HepG2 (cell line): ENCODE results near the gene ANTXR1. TPM values are rescaled to one million over a fixed set of nuclear protein-coding genes. Genes with fewer than 3 reads are reported as not detected.

Experiments
- ATAC-seq: fragments of 200-7000 bp; cut with Tn5 transposase; 3 replicates; pipeline ENCODE4 v1.9.1; 2020; ENCODE audit warnings: mild to moderate bottlenecking, moderate library complexity
- BruUV-seq: library from RNA; stranded (reverse); fragments of 400-500 nt; replicated peaks from 2 replicates; lab custom pipeline; 2021; lab: Mats Ljungman, UMichigan
- CTCF ChIA-PET: fragments of 300-600 bp; formaldehyde crosslinking; extraction: SDS; loops from one replicate; lab custom pipeline; 2021; ENCODE audit warnings: low total read pairs, inconsistent platforms, low intra/inter-chr PET ratio; lab: Yijun Ruan, JAX
- POLR2A ChIA-PET: fragments of 350-600 bp; sonication (Branson Sonifier 250); formaldehyde crosslinking; loops from one replicate; lab custom pipeline; 2020; ENCODE audit warnings: antibody characterized with exemption, inconsistent platforms; lab: Yijun Ruan, JAX
- DNase-seq: peaks from one replicate; pipeline ENCODE4 v3.0.0-alpha.2; 2015; ENCODE audit warnings: low spot score
- FAIRE-seq: peaks from 3 replicates; lab custom pipeline; 2011; peaks lifted over from hg19 to GRCh38; lab: Jason Lieb, UNC
- H2AFZ ChIP-seq: one replicate; pipeline ENCODE4 v1.6.1; 2011; ENCODE audit warnings: low read length, inconsistent platforms
- H3K27ac ChIP-seq: fragments of 300-600 bp; 3 replicates; pipeline ENCODE4 v1.8.0; 2011; ENCODE audit warnings: mixed run types, mild to moderate bottlenecking, mixed read lengths, low read length, inconsistent platforms; ENCODE audit not compliant: insufficient read depth; ENCODE audit errors: extremely low read length
- H3K27me3 ChIP-seq, 2 experiments: fragments of 200-600 bp in 1 of 2; 2 replicates in 1 of 2; 3 replicates in 1 of 2; pipeline versions ENCODE4 v1.6.0 to v1.8.0; 2011; ENCODE audit warnings: low read length in 2 of 2, mild to moderate bottlenecking in 2 of 2, moderate library complexity in 2 of 2, inconsistent platforms in 1 of 2; ENCODE audit not compliant: insufficient read depth in 2 of 2, control insufficient read depth in 1 of 2
- H3K36me3 ChIP-seq, 2 experiments: fragments of 200-600 bp in 1 of 2; replicated peaks in 1 of 2; 2 replicates in 1 of 2; 3 replicates in 1 of 2; pipeline versions ENCODE4 v1.5.1 to v1.8.0; 2011; ENCODE audit warnings: low read length in 2 of 2, inconsistent platforms in 1 of 2; ENCODE audit not compliant: insufficient read depth in 2 of 2, control insufficient read depth in 1 of 2
- H3K4me1 ChIP-seq: 2 replicates; pipeline ENCODE4 v1.5.1; 2012; ENCODE audit warnings: low read length, inconsistent platforms; ENCODE audit not compliant: insufficient read depth
- H3K4me2 ChIP-seq: 2 replicates; pipeline ENCODE4 v1.6.0; 2011; ENCODE audit warnings: low read depth, low read length, inconsistent platforms
- H3K4me3 ChIP-seq, 3 experiments: fragments of 200-600 bp in 1 of 3; sonication (generic), shearing (Covaris generic) in 1 of 3; replicated peaks in 1 of 3; 2 replicates each; pipeline ENCODE4 v1.5.1; 2011 to 2016; ENCODE audit warnings: low read length in 3 of 3, inconsistent platforms in 2 of 3, low read depth in 2 of 3, mild to moderate bottlenecking in 2 of 3, control low read depth in 1 of 3, mixed read lengths in 1 of 3; ENCODE audit not compliant: insufficient read depth in 1 of 3
- H3K79me2 ChIP-seq: one replicate; pipeline ENCODE4 v1.6.1; 2011; ENCODE audit warnings: low read length, inconsistent platforms; ENCODE audit not compliant: insufficient read depth
- H3K9ac ChIP-seq: 2 replicates; pipeline ENCODE4 v1.6.0; 2011; ENCODE audit warnings: mild to moderate bottlenecking, low read depth, low read length, inconsistent platforms; ENCODE audit not compliant: insufficient read depth
- H3K9me3 ChIP-seq: 2 replicates; pipeline ENCODE4 v1.5.1; 2012; ENCODE audit warnings: mild to moderate bottlenecking, low read length
- H4K20me1 ChIP-seq: 2 replicates; pipeline ENCODE4 v1.6.0; 2011; ENCODE audit warnings: inconsistent platforms, mild to moderate bottlenecking, low read length, moderate library complexity; ENCODE audit not compliant: insufficient read depth
- MAFK ChIP-seq, 2 experiments: IDR thresholded peaks in 1 of 2; conservative IDR thresholded peaks in 1 of 2; 2 replicates each; pipeline ENCODE4 v1.6.1; 2011; ENCODE audit warnings: improper control_type of control experiment in 2 of 2, low read length in 2 of 2
- MTF1 ChIP-seq: sonication (generic); formaldehyde crosslinking; IDR thresholded peaks from 2 replicates; pipeline ENCODE4 v1.5.0; 2020; ENCODE audit warnings: missing genetic modification reagents
- NR0B2 ChIP-seq: sonication (generic); formaldehyde crosslinking; IDR thresholded peaks from 2 replicates; pipeline ENCODE4 v1.4.0; 2020; ENCODE audit warnings: mild to moderate bottlenecking, missing genetic modification reagents
- ZNF138 ChIP-seq: sonication (generic); formaldehyde crosslinking; IDR thresholded peaks from 2 replicates; pipeline ENCODE4 v1.5.0; 2020; ENCODE audit warnings: mild to moderate bottlenecking, low read depth, missing genetic modification reagents
- WGBS: methylation state at CpG from one replicate; pipeline ENCODE4 v1.1.6; 2017; ENCODE audit warnings: low lambda C conversion rate; 5-methylcytosine and 5-hydroxymethylcytosine counted together
- in situ Hi-C: cut with HindIII; loops from 2 replicates; pipeline ENCODE4 v1.10.0; 2017; ENCODE audit warnings: low pct_unique_long_range_greater_than_20kb; ENCODE audit not compliant: extremely low pct_ligation_motif_present
- intact Hi-C: fragments of 100-400 bp; cut with micrococcal nuclease; formaldehyde crosslinking; loops from one replicate; pipeline ENCODE4 v1.10.0; 2022; ENCODE audit not compliant: unreplicated experiment
- polyA plus RNA-seq, 8 experiments: library from polyadenylated mRNA; depleted of rRNA in 3 of 8; stranded (reverse) in 7 of 8; unstranded in 1 of 8; fragments of >200 nt; fragmentation: Illumina TruSeq in 4 of 8; extraction: Trizol in 4 of 8; gene quantifications; 2 replicates each; pipeline versions ENCODE4 v1.2.1 to v1.2.3, GENCODE V29; 2011 to 2016; ENCODE audit warnings: low read depth in 4 of 8, missing spikeins in 1 of 8, mixed read lengths in 1 of 8; ENCODE audit not compliant: insufficient read depth in 1 of 8
- total RNA-seq, 5 experiments: library from RNA; depleted of rRNA; stranded (reverse); fragments of >200 nt; fragmentation: Illumina TruSeq; extraction: Trizol; gene quantifications; 2 replicates each; pipeline ENCODE4 v1.2.3, GENCODE V29; 2016; ENCODE audit warnings: low read depth in 1 of 5
- TF ChIP-seq, protein P1 (sequence below): sonication (generic); formaldehyde crosslinking; IDR thresholded peaks from 2 replicates; pipeline ENCODE4 v1.4.0; 2020; ENCODE audit warnings: mild to moderate bottlenecking, missing genetic modification reagents
- TF ChIP-seq, protein P2 (sequence below): sonication (generic); formaldehyde crosslinking; IDR thresholded peaks from 2 replicates; pipeline ENCODE4 v1.4.0; 2020; ENCODE audit warnings: missing genetic modification reagents, mild to moderate bottlenecking, borderline replicate concordance

ANTXR1 gene
- total and polyA plus RNA-seq, 2 of the 13 experiments (the other 11 are each of a cell fraction or from before 2014, with no cell fraction given) = 4.5 to 12.7 TPM

DNA sequence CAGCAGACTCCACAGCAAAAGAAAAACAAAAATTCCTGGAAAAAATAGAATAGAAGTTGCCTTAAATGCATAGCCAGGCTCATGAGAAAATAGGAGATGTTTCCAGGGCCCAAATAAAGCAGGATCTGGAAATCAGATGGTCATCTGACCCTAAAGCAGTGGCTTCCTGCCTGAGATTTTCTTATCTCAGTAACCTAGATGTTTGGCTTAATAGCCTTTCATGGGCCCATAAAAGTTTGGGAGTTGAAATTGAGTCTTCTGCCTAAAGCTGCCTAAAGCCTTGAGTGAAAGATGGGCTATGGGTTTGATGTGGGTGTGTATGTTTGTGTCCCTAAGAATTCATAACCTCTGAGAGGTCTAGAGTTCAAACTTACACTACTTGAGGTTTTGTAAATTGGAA is 149.1 kb downstream of the ANTXR1 start:
- in situ Hi-C loops (no loop called here), intact Hi-C loops (no loop called here)
- ChIA-PET CTCF (interaction anchor here (2.9 kb wide), 1 partner anchor 145 kb away, joined by 12 read pairs; no protein-coding TSS in a partner anchor), POLR2A (interaction anchor here (1.0 kb wide), 1 partner anchor 16 kb away, joined by 5 read pairs; no protein-coding TSS in a partner anchor)
- H4K20me1 ChIP-seq = no peaks in the 10 kb centered on the region
- peaks cover 64% of the 10 kb centered on the region for H3K4me1 ChIP-seq
- TF ChIP-seq NR0B2 = no peak
- H3K4me2 ChIP-seq = no peak overlapping the region
- H3K9ac ChIP-seq = no peak overlapping the region
- H3K27me3 ChIP-seq = no peaks in the 10 kb centered on the region
- no peak overlapping the region for H2AFZ ChIP-seq
- DNase-seq (no peak), ATAC-seq (no peak), FAIRE-seq (no peak)
- no TSS peak for BruUV-seq
- H3K27ac ChIP-seq = no peak overlapping the region
- no peaks in the 10 kb centered on the region; a peak in 2 of 5 replicates for H3K36me3 ChIP-seq
- no peaks in the 10 kb centered on the region for H3K79me2 ChIP-seq
- H3K4me3 ChIP-seq = no peak overlapping the region
- no peaks in the 10 kb centered on the region for H3K9me3 ChIP-seq

- H3K4me3 ChIP-seq = no peak overlapping the region
- CTCF ChIA-PET = no interaction called here
- peaks cover 70% of the 10 kb centered on the region for H3K4me1 ChIP-seq
- ATAC-seq (no peak), DNase-seq (no peak), FAIRE-seq (no peak)
- no peak overlapping the region for H3K27ac ChIP-seq
- WGBS = 87% methylated on average over 6 of the region's 6 CpGs
- no peaks in the 10 kb centered on the region for H3K9me3 ChIP-seq
- in situ Hi-C loops (no loop called here), intact Hi-C loops (no loop called here)
- no peaks in the 10 kb centered on the region for H4K20me1 ChIP-seq
- no peaks in the 10 kb centered on the region for H3K79me2 ChIP-seq
- TF ChIP-seq MTF1 (CRISPR knock-in tag) (no peak), ZNF138 (CRISPR knock-in tag) (no peak), MAFK (conservative IDR thresholded peaks at IDR 0.05 in 1 of 2, IDR thresholded peaks at IDR 0.05 in 1 of 2; ENCODE audit: low read length in 2 of 2) (peak in 1 of 2 experiments; percentile 24; a peak in 1 of 4 replicates)
- TF ChIP-seq, protein P1, sequence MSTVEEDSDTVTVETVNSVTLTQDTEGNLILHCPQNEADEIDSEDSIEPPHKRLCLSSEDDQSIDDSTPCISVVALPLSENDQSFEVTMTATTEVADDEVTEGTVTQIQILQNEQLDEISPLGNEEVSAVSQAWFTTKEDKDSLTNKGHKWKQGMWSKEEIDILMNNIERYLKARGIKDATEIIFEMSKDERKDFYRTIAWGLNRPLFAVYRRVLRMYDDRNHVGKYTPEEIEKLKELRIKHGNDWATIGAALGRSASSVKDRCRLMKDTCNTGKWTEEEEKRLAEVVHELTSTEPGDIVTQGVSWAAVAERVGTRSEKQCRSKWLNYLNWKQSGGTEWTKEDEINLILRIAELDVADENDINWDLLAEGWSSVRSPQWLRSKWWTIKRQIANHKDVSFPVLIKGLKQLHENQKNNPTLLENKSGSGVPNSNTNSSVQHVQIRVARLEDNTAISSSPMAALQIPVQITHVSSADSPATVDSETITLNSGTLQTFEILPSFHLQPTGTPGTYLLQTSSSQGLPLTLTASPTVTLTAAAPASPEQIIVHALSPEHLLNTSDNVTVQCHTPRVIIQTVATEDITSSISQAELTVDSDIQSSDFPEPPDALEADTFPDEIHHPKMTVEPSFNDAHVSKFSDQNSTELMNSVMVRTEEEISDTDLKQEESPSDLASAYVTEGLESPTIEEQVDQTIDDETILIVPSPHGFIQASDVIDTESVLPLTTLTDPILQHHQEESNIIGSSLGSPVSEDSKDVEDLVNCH (CRISPR knock-in tag) = no peak
- TF ChIP-seq, protein P2, sequence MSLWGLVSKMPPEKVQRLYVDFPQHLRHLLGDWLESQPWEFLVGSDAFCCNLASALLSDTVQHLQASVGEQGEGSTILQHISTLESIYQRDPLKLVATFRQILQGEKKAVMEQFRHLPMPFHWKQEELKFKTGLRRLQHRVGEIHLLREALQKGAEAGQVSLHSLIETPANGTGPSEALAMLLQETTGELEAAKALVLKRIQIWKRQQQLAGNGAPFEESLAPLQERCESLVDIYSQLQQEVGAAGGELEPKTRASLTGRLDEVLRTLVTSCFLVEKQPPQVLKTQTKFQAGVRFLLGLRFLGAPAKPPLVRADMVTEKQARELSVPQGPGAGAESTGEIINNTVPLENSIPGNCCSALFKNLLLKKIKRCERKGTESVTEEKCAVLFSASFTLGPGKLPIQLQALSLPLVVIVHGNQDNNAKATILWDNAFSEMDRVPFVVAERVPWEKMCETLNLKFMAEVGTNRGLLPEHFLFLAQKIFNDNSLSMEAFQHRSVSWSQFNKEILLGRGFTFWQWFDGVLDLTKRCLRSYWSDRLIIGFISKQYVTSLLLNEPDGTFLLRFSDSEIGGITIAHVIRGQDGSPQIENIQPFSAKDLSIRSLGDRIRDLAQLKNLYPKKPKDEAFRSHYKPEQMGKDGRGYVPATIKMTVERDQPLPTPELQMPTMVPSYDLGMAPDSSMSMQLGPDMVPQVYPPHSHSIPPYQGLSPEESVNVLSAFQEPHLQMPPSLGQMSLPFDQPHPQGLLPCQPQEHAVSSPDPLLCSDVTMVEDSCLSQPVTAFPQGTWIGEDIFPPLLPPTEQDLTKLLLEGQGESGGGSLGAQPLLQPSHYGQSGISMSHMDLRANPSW (CRISPR knock-in tag) = no peak
- H3K9ac ChIP-seq = no peak overlapping the region
- H2AFZ ChIP-seq = no peak overlapping the region
- POLR2A ChIA-PET = interaction anchor here (2.4 kb wide), 1 partner anchor 15 kb away, joined by 9 read pairs; no protein-coding TSS in a partner anchor
- BruUV-seq = no TSS peak
- H3K4me2 ChIP-seq = no peak overlapping the region
- no peaks in the 10 kb centered on the region; a peak in 2 of 5 replicates for H3K36me3 ChIP-seq
- H3K27me3 ChIP-seq = no peaks in the 10 kb centered on the region
These were observed 150.1 kb downstream of the ANTXR1 start for GRCh38 chr2:69163109-69163508.
